HL-60 (cell line): ENCODE data around the gene HTRA1.

Experiments
- POLR2AphosphoS5 ChIP-seq: IDR thresholded peaks from 2 replicates; pipeline ENCODE4 v1.6.1; 2012; ENCODE audit warnings: low read depth
- REST ChIP-seq: IDR thresholded peaks from 2 replicates; pipeline ENCODE4 v1.6.1; 2012; ENCODE audit warnings: low read depth; ENCODE audit not compliant: insufficient replicate concordance
- TF ChIP-seq, protein P1 (sequence below): IDR thresholded peaks from one replicate; pipeline ENCODE4 v1.5.1; 2011; ENCODE audit warnings: low read length, control low read depth, inconsistent platforms; ENCODE audit not compliant: insufficient read depth

DNA sequence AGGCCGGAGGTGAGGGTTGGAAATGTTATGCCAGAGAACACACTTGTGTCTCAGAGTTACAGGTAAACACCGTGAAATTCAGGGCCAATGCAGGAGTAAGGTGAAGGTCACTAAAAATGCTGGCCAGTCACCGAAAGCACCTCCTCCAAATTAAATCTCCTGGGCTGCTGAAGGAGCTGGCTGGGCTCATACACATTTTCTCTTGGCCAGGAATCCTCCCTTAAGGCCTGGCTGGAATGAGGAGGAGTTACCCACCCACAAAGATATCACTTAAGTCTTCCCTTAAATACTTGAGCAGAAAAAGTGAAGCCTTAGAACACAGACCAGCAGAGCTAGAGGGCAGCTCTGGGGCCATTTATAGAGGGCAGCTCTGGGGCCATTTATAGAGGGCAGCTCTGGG lies 46.3 kb downstream of the HTRA1 start:
- TF ChIP-seq, protein P1, sequence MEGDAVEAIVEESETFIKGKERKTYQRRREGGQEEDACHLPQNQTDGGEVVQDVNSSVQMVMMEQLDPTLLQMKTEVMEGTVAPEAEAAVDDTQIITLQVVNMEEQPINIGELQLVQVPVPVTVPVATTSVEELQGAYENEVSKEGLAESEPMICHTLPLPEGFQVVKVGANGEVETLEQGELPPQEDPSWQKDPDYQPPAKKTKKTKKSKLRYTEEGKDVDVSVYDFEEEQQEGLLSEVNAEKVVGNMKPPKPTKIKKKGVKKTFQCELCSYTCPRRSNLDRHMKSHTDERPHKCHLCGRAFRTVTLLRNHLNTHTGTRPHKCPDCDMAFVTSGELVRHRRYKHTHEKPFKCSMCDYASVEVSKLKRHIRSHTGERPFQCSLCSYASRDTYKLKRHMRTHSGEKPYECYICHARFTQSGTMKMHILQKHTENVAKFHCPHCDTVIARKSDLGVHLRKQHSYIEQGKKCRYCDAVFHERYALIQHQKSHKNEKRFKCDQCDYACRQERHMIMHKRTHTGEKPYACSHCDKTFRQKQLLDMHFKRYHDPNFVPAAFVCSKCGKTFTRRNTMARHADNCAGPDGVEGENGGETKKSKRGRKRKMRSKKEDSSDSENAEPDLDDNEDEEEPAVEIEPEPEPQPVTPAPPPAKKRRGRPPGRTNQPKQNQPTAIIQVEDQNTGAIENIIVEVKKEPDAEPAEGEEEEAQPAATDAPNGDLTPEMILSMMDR = no peak
- TF ChIP-seq POLR2AphosphoS5 = no peak
- TF ChIP-seq REST = no peak
